Neural crest cell (in vitro differentiated cells): ENCODE measurements around the gene PPP1R7. TPM values are rescaled to one million over a fixed set of nuclear protein-coding genes. Genes with fewer than 3 reads are reported as not detected.

Source experiments
- DNase-seq: peaks from one replicate; pipeline ENCODE4 v3.0.0; 2021; ENCODE audit warnings: low read depth, mixed read lengths, low spot score
- H3K27ac Mint-ChIP-seq: one replicate; pipeline ENCODE4 v1.8.0; 2021; ENCODE audit warnings: mild to moderate bottlenecking, mixed read lengths; ENCODE audit not compliant: unreplicated experiment
- H3K27me3 Mint-ChIP-seq: 2 replicates; pipeline ENCODE4 v1.8.0; 2021; ENCODE audit warnings: low read depth, mild to moderate bottlenecking, mixed read lengths
- H3K36me3 Mint-ChIP-seq: 2 replicates; pipeline ENCODE4 v1.8.0; 2021; ENCODE audit warnings: low read depth, mild to moderate bottlenecking, mixed read lengths
- H3K4me1 Mint-ChIP-seq: 2 replicates; pipeline ENCODE4 v1.8.0; 2021; ENCODE audit warnings: mixed read lengths
- H3K4me3 Mint-ChIP-seq: one replicate; pipeline ENCODE4 v1.8.0; 2021; ENCODE audit warnings: mild to moderate bottlenecking, mixed read lengths
- H3K9me3 Mint-ChIP-seq: 2 replicates; pipeline ENCODE4 v1.8.0; 2021; ENCODE audit warnings: mixed read lengths
- CTCF ChIP-seq: fragments of 200-600 bp; sonication (generic); conservative IDR thresholded peaks from 2 replicates; pipeline ENCODE4 v1.5.0; 2021; ENCODE audit warnings: antibody characterized with exemption, mild to moderate bottlenecking
- total RNA-seq: library from RNA; stranded (reverse); gene quantifications from 2 replicates; pipeline ENCODE4 v1.2.1, GENCODE V29; 2021

The PPP1R7 gene
- total RNA-seq, 1 donor from 2014 or later, result 53.2 TPM

GRCh38 chr2:241204490-241204889, 54.2 kb downstream of the PPP1R7 start:
- Mint-ChIP-seq H3K36me3 (no peaks in the 10 kb centered on the region), H3K9me3 (no peaks in the 10 kb centered on the region), H3K4me3 (no peak overlapping the region), H3K27me3 (no peaks in the 10 kb centered on the region), H3K4me1 (no peaks in the 10 kb centered on the region), H3K27ac (no peak overlapping the region)
- no peak for DNase-seq
- no peak for TF ChIP-seq CTCF

- TF ChIP-seq CTCF, result no peak
- Mint-ChIP-seq H3K4me1 (no peaks in the 10 kb centered on the region), H3K27me3 (no peaks in the 10 kb centered on the region), H3K9me3 (no peaks in the 10 kb centered on the region), H3K36me3 (no peaks in the 10 kb centered on the region), H3K4me3 (no peak overlapping the region), H3K27ac (no peak overlapping the region)
- no peak for DNase-seq
These were observed 54.8 kb downstream of the PPP1R7 start for GRCh38 chr2:241205086-241205485.

- TF ChIP-seq CTCF, result no peak
These were observed 56.9 kb downstream of the PPP1R7 start for GRCh38 chr2:241207151-241207550.

GRCh38 chr2:241207641-241208040, 57.4 kb downstream of the PPP1R7 start:
- peaks cover under 1% of the 10 kb centered on the region for H3K27me3 Mint-ChIP-seq
- TF ChIP-seq CTCF, result no peak
- H3K9me3 Mint-ChIP-seq, result no peaks in the 10 kb centered on the region
- H3K4me1 Mint-ChIP-seq, result no peaks in the 10 kb centered on the region
- no peak overlapping the region for H3K27ac Mint-ChIP-seq
- H3K4me3 Mint-ChIP-seq, result no peak overlapping the region
- DNase-seq, result no peak
- no peaks in the 10 kb centered on the region for H3K36me3 Mint-ChIP-seq

More at GRCh38 chr2:241207151-241207550, 56.9 kb downstream of the PPP1R7 start:
- no peaks in the 10 kb centered on the region for H3K27me3 Mint-ChIP-seq
- H3K27ac Mint-ChIP-seq, result no peak overlapping the region
- no peaks in the 10 kb centered on the region for H3K4me1 Mint-ChIP-seq
- DNase-seq, result no peak
- no peaks in the 10 kb centered on the region for H3K9me3 Mint-ChIP-seq
- H3K36me3 Mint-ChIP-seq, result no peaks in the 10 kb centered on the region
- H3K4me3 Mint-ChIP-seq, result no peak overlapping the region

- no peaks in the 10 kb centered on the region for H3K36me3 Mint-ChIP-seq
- DNase-seq, result no peak
- peak overlapping the region; percentile 62 for H3K27ac Mint-ChIP-seq
- H3K27me3 Mint-ChIP-seq, result peaks cover 2% of the 10 kb centered on the region
- H3K4me1 Mint-ChIP-seq, result no peaks in the 10 kb centered on the region
- TF ChIP-seq CTCF, result no peak
- no peaks in the 10 kb centered on the region for H3K9me3 Mint-ChIP-seq
- no peak overlapping the region for H3K4me3 Mint-ChIP-seq
These were observed 57.8 kb downstream of the PPP1R7 start for GRCh38 chr2:241208058-241208457.

GRCh38 chr2:241209271-241209670, 59.0 kb downstream of the PPP1R7 start:
- Mint-ChIP-seq H3K4me3 (no peak overlapping the region), H3K36me3 (no peaks in the 10 kb centered on the region), H3K4me1 (no peaks in the 10 kb centered on the region), H3K27me3 (peaks cover 2% of the 10 kb centered on the region), H3K9me3 (no peaks in the 10 kb centered on the region), H3K27ac (no peak overlapping the region)
- DNase-seq, result no peak
- TF ChIP-seq CTCF, result no peak
